A172 (cell line): ENCODE data around the gene ITPRID2. TPM values are rescaled to one million over a fixed set of nuclear protein-coding genes. Genes with fewer than 3 reads are reported as not detected.
A peak's percentile ranks its signal among the peaks of the same experiment; 100 is the strongest.

Source experiments
- DNase-seq: peaks from one replicate; pipeline ENCODE4 v3.0.0-alpha.2; 2015; ENCODE audit warnings: low spot score
- total RNA-seq: library from RNA; depleted of rRNA; stranded (reverse); fragments of >200 nt; shearing (Covaris generic); gene quantifications from 2 replicates; pipeline ENCODE4 v1.2.3, GENCODE V29; 2014

The ITPRID2 gene
- total RNA-seq, 1 experiment from 2014 or later = 424 TPM

- DNase-seq = no peak
Observed at GRCh38 chr2:181882246-181883020, 9.1 kb upstream of the ITPRID2 start.

GRCh38 chr2:181884601-181885000, 6.9 kb upstream of the ITPRID2 start:
- no peak for DNase-seq

- DNase-seq = no peak
Observed at GRCh38 chr2:181885096-181885495, 6.4 kb upstream of the ITPRID2 start.

- no peak for DNase-seq
Observed at GRCh38 chr2:181886192-181886591, 5.3 kb upstream of the ITPRID2 start.

- DNase-seq = no peak
Observed at GRCh38 chr2:181887045-181887444, 4.5 kb upstream of the ITPRID2 start.

GRCh38 chr2:181889776-181890175, 1.8 kb upstream of the ITPRID2 start:
- no peak for DNase-seq

GRCh38 chr2:181890271-181890670, 1.3 kb upstream of the ITPRID2 start:
- DNase-seq = no peak

- peak; percentile 55 for DNase-seq
Observed at GRCh38 chr2:181891966-181892798, 652 bp downstream of the ITPRID2 start.

GRCh38 chr2:181892799-181893435, 1.4 kb downstream of the ITPRID2 start:
- DNase-seq = peak; percentile 53

GRCh38 chr2:181894381-181894780, 2.9 kb downstream of the ITPRID2 start:
- DNase-seq = no peak

GRCh38 chr2:181895818-181896217, 4.3 kb downstream of the ITPRID2 start:
- no peak for DNase-seq

- DNase-seq = no peak
Observed at GRCh38 chr2:181896286-181896685, 4.8 kb downstream of the ITPRID2 start.

GRCh38 chr2:181900007-181900651, 8.6 kb downstream of the ITPRID2 start:
- no peak for DNase-seq

GRCh38 chr2:181902625-181903024, 11.1 kb downstream of the ITPRID2 start:
- no peak for DNase-seq

GRCh38 chr2:181904022-181904632, 12.6 kb downstream of the ITPRID2 start:
- peak; percentile 43 for DNase-seq

- DNase-seq = no peak
Observed at GRCh38 chr2:181907057-181907456, 15.5 kb downstream of the ITPRID2 start.

GRCh38 chr2:181907635-181908034, 16.1 kb downstream of the ITPRID2 start:
- no peak for DNase-seq

GRCh38 chr2:181910028-181910831, 18.7 kb downstream of the ITPRID2 start:
- DNase-seq = no peak

GRCh38 chr2:181911830-181912229, 20.3 kb downstream of the ITPRID2 start:
- no peak for DNase-seq

GRCh38 chr2:181915102-181915501, 23.6 kb downstream of the ITPRID2 start:
- DNase-seq = no peak
